ENCODE data around the gene PTPRD.
"Not testable (repeated sequence)": the region's sequence is repeated elsewhere in the genome, so short reads cannot be mapped to it uniquely, and the experiment has no call there.

PTPRD gene

GRCh38 chr9:9170439-9171134, 1442.2 kb downstream of the PTPRD start:
- no peak for DNase-seq (ENCODE audit: low read depth)

- DNase-seq (ENCODE audit: low read depth), result no peak
These were observed 1470.8 kb downstream of the PTPRD start for GRCh38 chr9:9142001-9142400.

GRCh38 chr9:9133526-9133925, 1479.3 kb downstream of the PTPRD start:
- no peak for DNase-seq (ENCODE audit: low read depth)

GRCh38 chr9:9124616-9125015, 1488.2 kb downstream of the PTPRD start:
- DNase-seq (ENCODE audit: low read depth), result no peak

GRCh38 chr9:9122230-9122875, 1490.4 kb downstream of the PTPRD start:
- no peak for DNase-seq (ENCODE audit: low read depth)

- DNase-seq (ENCODE audit: low read depth), result no peak
These were observed 1494.9 kb downstream of the PTPRD start for GRCh38 chr9:9117866-9118265.

GRCh38 chr9:9112001-9112720, 1500.6 kb downstream of the PTPRD start:
- no peak for DNase-seq (ENCODE audit: low read depth)

GRCh38 chr9:9108641-9109040, 1504.2 kb downstream of the PTPRD start:
- no peak for DNase-seq (ENCODE audit: low read depth)

GRCh38 chr9:9102295-9102694, 1510.5 kb downstream of the PTPRD start:
- no peak for DNase-seq (ENCODE audit: low read depth)

- DNase-seq (ENCODE audit: low read depth), result no peak
These were observed 1512.7 kb downstream of the PTPRD start for GRCh38 chr9:9100070-9100469.

GRCh38 chr9:9099646-9100045, 1513.2 kb downstream of the PTPRD start:
- DNase-seq (ENCODE audit: low read depth), result no peak

GRCh38 chr9:9097254-9097653, 1515.5 kb downstream of the PTPRD start:
- DNase-seq (ENCODE audit: low read depth), result not testable (repeated sequence)

- no peak for DNase-seq (ENCODE audit: low read depth)
These were observed 1521.4 kb downstream of the PTPRD start for GRCh38 chr9:9091387-9091786.

GRCh38 chr9:9079473-9079872, 1533.3 kb downstream of the PTPRD start:
- DNase-seq (ENCODE audit: low read depth), result no peak

- DNase-seq (ENCODE audit: low read depth), result no peak
These were observed 1534.5 kb downstream of the PTPRD start for GRCh38 chr9:9078301-9078700.

GRCh38 chr9:9061627-9062026, 1551.2 kb downstream of the PTPRD start:
- DNase-seq (ENCODE audit: low read depth), result no peak

- DNase-seq (ENCODE audit: low read depth), result no peak
These were observed 1558.3 kb downstream of the PTPRD start for GRCh38 chr9:9054354-9054992.

GRCh38 chr9:9045572-9045971, 1567.2 kb downstream of the PTPRD start:
- DNase-seq (ENCODE audit: low read depth), result no peak

- DNase-seq (ENCODE audit: low read depth), result no peak
These were observed 1567.7 kb downstream of the PTPRD start for GRCh38 chr9:9045072-9045471.

- not testable (repeated sequence) for DNase-seq (ENCODE audit: low read depth)
These were observed 1569.0 kb downstream of the PTPRD start for GRCh38 chr9:9043788-9044187.

GRCh38 chr9:9041756-9042155, 1571.0 kb downstream of the PTPRD start:
- no peak for DNase-seq (ENCODE audit: low read depth)

GRCh38 chr9:9033022-9033421, 1579.8 kb downstream of the PTPRD start:
- no peak for DNase-seq (ENCODE audit: low read depth)

GRCh38 chr9:9016597-9016996, 1596.2 kb downstream of the PTPRD start:
- no peak for DNase-seq (ENCODE audit: low read depth)
